Parathyroid adenoma (tissue), 2 donors: ENCODE measurements around the gene NDST1.

ENCODE experiments used
- H2AFZ ChIP-seq: fragments of 300-600 bp; sonication (generic); one replicate; pipeline ENCODE4 v1.7.0; 2017; ENCODE audit warnings: antibody characterized with exemption, mild to moderate bottlenecking
- H3K27ac ChIP-seq: fragments of 300-600 bp; sonication (generic); one replicate; pipeline ENCODE4 v1.7.0; 2017
- H3K27me3 ChIP-seq: fragments of 300-600 bp; sonication (generic); one replicate; pipeline ENCODE4 v1.7.0; 2017; ENCODE audit warnings: low read length; ENCODE audit not compliant: control insufficient read depth, insufficient read depth
- H3K36me3 ChIP-seq: fragments of 300-600 bp; sonication (generic); one replicate; pipeline ENCODE4 v1.7.0; 2017; ENCODE audit warnings: low read length; ENCODE audit not compliant: control insufficient read depth, insufficient read depth
- H3K4me1 ChIP-seq: fragments of 300-600 bp; sonication (generic); one replicate; pipeline ENCODE4 v1.7.0; 2017; ENCODE audit warnings: control low read depth
- H3K4me2 ChIP-seq: fragments of 300-600 bp; sonication (generic); one replicate; pipeline ENCODE4 v1.7.0; 2017; ENCODE audit warnings: low read length
- H3K4me3 ChIP-seq: fragments of 300-600 bp; sonication (generic); one replicate; pipeline ENCODE4 v1.7.0; 2017; ENCODE audit warnings: low read depth, low read length
- H3K79me2 ChIP-seq: fragments of 300-600 bp; sonication (generic); one replicate; pipeline ENCODE4 v1.7.0; 2017; ENCODE audit warnings: control low read depth
- H3K9ac ChIP-seq: fragments of 300-600 bp; sonication (generic); one replicate; pipeline ENCODE4 v1.7.0; 2017; ENCODE audit warnings: mild to moderate bottlenecking
- H3K9me3 ChIP-seq: fragments of 300-600 bp; sonication (generic); one replicate; pipeline ENCODE4 v1.7.0; 2017; ENCODE audit warnings: low read length; ENCODE audit not compliant: control insufficient read depth
- CTCF ChIP-seq: fragments of 300-600 bp; sonication (generic); IDR thresholded peaks from one replicate; pipeline ENCODE4 v1.7.0; 2017; ENCODE audit warnings: antibody characterized with exemption, mild to moderate bottlenecking
- donor health status: primary hyperparathyroidism.

NDST1 gene

GRCh38 chr5:150600616-150601490 is 92.9 kb downstream of the NDST1 start:
- Histone ChIP-seq H3K9me3 (no peaks in the 10 kb centered on the region), H3K27me3 (no peaks in the 10 kb centered on the region), H3K36me3 (no peaks in the 10 kb centered on the region), H3K79me2 (no peaks in the 10 kb centered on the region), H3K4me3 (no peak overlapping the region), H3K9ac (no peak overlapping the region), H3K27ac (no peak overlapping the region), H2AFZ (no peak overlapping the region), H3K4me2 (no peak overlapping the region), H3K4me1 (no peaks in the 10 kb centered on the region)
- TF ChIP-seq CTCF = no peak

GRCh38 chr5:150601491-150602345 is 93.8 kb downstream of the NDST1 start:
- Histone ChIP-seq H3K4me1 (no peaks in the 10 kb centered on the region), H2AFZ (no peak overlapping the region), H3K4me2 (no peak overlapping the region), H3K9ac (no peak overlapping the region), H3K4me3 (no peak overlapping the region), H3K36me3 (no peaks in the 10 kb centered on the region), H3K27ac (no peak overlapping the region), H3K79me2 (no peaks in the 10 kb centered on the region), H3K27me3 (no peaks in the 10 kb centered on the region), H3K9me3 (no peaks in the 10 kb centered on the region)
- no peak for TF ChIP-seq CTCF

GRCh38 chr5:150603052-150603451 is 95.1 kb downstream of the NDST1 start:
- H3K9ac ChIP-seq = no peak overlapping the region
- no peak for TF ChIP-seq CTCF
- H3K9me3 ChIP-seq = no peaks in the 10 kb centered on the region
- no peak overlapping the region for H3K27ac ChIP-seq
- H3K4me2 ChIP-seq = no peak overlapping the region
- no peaks in the 10 kb centered on the region for H3K79me2 ChIP-seq
- H3K4me1 ChIP-seq = no peaks in the 10 kb centered on the region
- no peak overlapping the region for H2AFZ ChIP-seq
- no peaks in the 10 kb centered on the region for H3K27me3 ChIP-seq
- H3K36me3 ChIP-seq = no peaks in the 10 kb centered on the region
- H3K4me3 ChIP-seq = no peak overlapping the region

- Histone ChIP-seq H3K27ac (no peak overlapping the region), H3K27me3 (no peaks in the 10 kb centered on the region), H3K36me3 (no peaks in the 10 kb centered on the region), H2AFZ (no peak overlapping the region), H3K4me2 (no peak overlapping the region), H3K9ac (no peak overlapping the region), H3K9me3 (no peaks in the 10 kb centered on the region), H3K79me2 (no peaks in the 10 kb centered on the region), H3K4me3 (no peak overlapping the region), H3K4me1 (no peaks in the 10 kb centered on the region)
- TF ChIP-seq CTCF = no peak
These were observed 95.6 kb downstream of the NDST1 start for GRCh38 chr5:150603491-150603890.
